Parathyroid adenoma (tissue), 2 donors: Measurements from ENCODE around the gene CYSTM1.

Source experiments
- H2AFZ ChIP-seq: fragments of 300-600 bp; sonication (generic); one replicate; pipeline ENCODE4 v1.7.0; 2017; ENCODE audit warnings: antibody characterized with exemption, mild to moderate bottlenecking
- H3K27ac ChIP-seq: fragments of 300-600 bp; sonication (generic); one replicate; pipeline ENCODE4 v1.7.0; 2017
- H3K27me3 ChIP-seq: fragments of 300-600 bp; sonication (generic); one replicate; pipeline ENCODE4 v1.7.0; 2017; ENCODE audit warnings: low read length; ENCODE audit not compliant: control insufficient read depth, insufficient read depth
- H3K36me3 ChIP-seq: fragments of 300-600 bp; sonication (generic); one replicate; pipeline ENCODE4 v1.7.0; 2017; ENCODE audit warnings: low read length; ENCODE audit not compliant: control insufficient read depth, insufficient read depth
- H3K4me1 ChIP-seq: fragments of 300-600 bp; sonication (generic); one replicate; pipeline ENCODE4 v1.7.0; 2017; ENCODE audit warnings: control low read depth
- H3K4me2 ChIP-seq: fragments of 300-600 bp; sonication (generic); one replicate; pipeline ENCODE4 v1.7.0; 2017; ENCODE audit warnings: low read length
- H3K4me3 ChIP-seq: fragments of 300-600 bp; sonication (generic); one replicate; pipeline ENCODE4 v1.7.0; 2017; ENCODE audit warnings: low read depth, low read length
- H3K79me2 ChIP-seq: fragments of 300-600 bp; sonication (generic); one replicate; pipeline ENCODE4 v1.7.0; 2017; ENCODE audit warnings: control low read depth
- H3K9ac ChIP-seq: fragments of 300-600 bp; sonication (generic); one replicate; pipeline ENCODE4 v1.7.0; 2017; ENCODE audit warnings: mild to moderate bottlenecking
- H3K9me3 ChIP-seq: fragments of 300-600 bp; sonication (generic); one replicate; pipeline ENCODE4 v1.7.0; 2017; ENCODE audit warnings: low read length; ENCODE audit not compliant: control insufficient read depth
- CTCF ChIP-seq: fragments of 300-600 bp; sonication (generic); IDR thresholded peaks from one replicate; pipeline ENCODE4 v1.7.0; 2017; ENCODE audit warnings: antibody characterized with exemption, mild to moderate bottlenecking
- donor health status: primary hyperparathyroidism.

The CYSTM1 gene

GRCh38 chr5:140258016-140258415 is 83.0 kb downstream of the CYSTM1 start:
- no peaks in the 10 kb centered on the region for H3K9me3 ChIP-seq
- no peaks in the 10 kb centered on the region for H3K36me3 ChIP-seq
- H3K79me2 ChIP-seq: peaks cover 38% of the 10 kb centered on the region
- H3K27ac ChIP-seq: no peak overlapping the region
- TF ChIP-seq CTCF: no peak
- peaks cover 14% of the 10 kb centered on the region for H3K4me1 ChIP-seq
- H2AFZ ChIP-seq: no peak overlapping the region
- no peaks in the 10 kb centered on the region for H3K27me3 ChIP-seq
- no peak overlapping the region for H3K9ac ChIP-seq
- no peak overlapping the region for H3K4me2 ChIP-seq
- H3K4me3 ChIP-seq: no peak overlapping the region

GRCh38 chr5:140258873-140259272 is 83.9 kb downstream of the CYSTM1 start:
- H3K9me3 ChIP-seq: no peaks in the 10 kb centered on the region
- no peaks in the 10 kb centered on the region for H3K27me3 ChIP-seq
- peaks cover 14% of the 10 kb centered on the region for H3K4me1 ChIP-seq
- no peak overlapping the region for H3K4me3 ChIP-seq
- H3K36me3 ChIP-seq: no peaks in the 10 kb centered on the region
- no peak overlapping the region for H3K4me2 ChIP-seq
- no peak overlapping the region for H3K9ac ChIP-seq
- no peak overlapping the region for H3K27ac ChIP-seq
- H3K79me2 ChIP-seq: peaks cover 32% of the 10 kb centered on the region
- H2AFZ ChIP-seq: no peak overlapping the region
- no peak for TF ChIP-seq CTCF

GRCh38 chr5:140259500-140259899 is 84.5 kb downstream of the CYSTM1 start:
- Histone ChIP-seq H2AFZ (no peak overlapping the region), H3K9ac (no peak overlapping the region), H3K4me2 (no peak overlapping the region), H3K9me3 (no peaks in the 10 kb centered on the region), H3K4me3 (no peak overlapping the region), H3K79me2 (peaks cover 32% of the 10 kb centered on the region), H3K36me3 (no peaks in the 10 kb centered on the region), H3K4me1 (peaks cover 14% of the 10 kb centered on the region), H3K27me3 (no peaks in the 10 kb centered on the region), H3K27ac (no peak overlapping the region)
- TF ChIP-seq CTCF: no peak

- Histone ChIP-seq H3K27ac (no peak overlapping the region), H3K4me1 (peaks cover 14% of the 10 kb centered on the region)
These were observed 85.2 kb downstream of the CYSTM1 start for GRCh38 chr5:140260089-140260656.

More at GRCh38 chr5:140260089-140260656, 85.2 kb downstream of the CYSTM1 start:
- H3K27me3 ChIP-seq: no peaks in the 10 kb centered on the region
- no peak for TF ChIP-seq CTCF
- no peaks in the 10 kb centered on the region for H3K36me3 ChIP-seq
- no peak overlapping the region for H3K9ac ChIP-seq
- H3K4me2 ChIP-seq: no peak overlapping the region
- no peak overlapping the region for H3K4me3 ChIP-seq
- H3K79me2 ChIP-seq: peaks cover 31% of the 10 kb centered on the region
- H2AFZ ChIP-seq: no peak overlapping the region
- H3K9me3 ChIP-seq: no peaks in the 10 kb centered on the region
